GM12878 (cell line): ENCODE measurements around the gene CCNJ. TPM values are rescaled to one million over a fixed set of nuclear protein-coding genes. Genes with fewer than 3 reads are reported as not detected.
A peak's percentile ranks its signal among the peaks of the same experiment; 100 is the strongest.

ENCODE experiments used
- ATAC-seq: fragments of 200-7000 bp; cut with Tn5 transposase; 3 replicates; pipeline ENCODE4 v1.9.1; 2020; ENCODE audit warnings: mild to moderate bottlenecking, moderate library complexity
- BruUV-seq: library from RNA; stranded (reverse); fragments of 400-500 nt; replicated peaks from 2 replicates; lab custom pipeline; 2021; lab: Mats Ljungman, UMichigan
- CTCF ChIA-PET: fragments of 300-600 bp; sonication (Branson Sonifier 250); formaldehyde crosslinking; extraction: SDS; loops from one replicate; lab custom pipeline; 2021; ENCODE audit warnings: inconsistent platforms; lab: Yijun Ruan, JAX
- POLR2A ChIA-PET: fragments of 350-600 bp; formaldehyde crosslinking; extraction: SDS; loops from one replicate; lab custom pipeline; 2021; ENCODE audit warnings: inconsistent platforms; lab: Charles Lee
- RAD21 ChIA-PET: fragments of 300-600 bp; sonication (Branson Sonifier 250); formaldehyde crosslinking; loops from one replicate; lab custom pipeline; 2023; ENCODE audit warnings: antibody characterized with exemption; ENCODE audit not compliant: unreplicated experiment; lab: Charles Lee
- SMC1A ChIA-PET: fragments of 300-600 bp; sonication (Branson Sonifier 250); formaldehyde crosslinking; loops from one replicate; lab custom pipeline; 2023; ENCODE audit not compliant: unreplicated experiment, uncharacterized antibody; lab: Charles Lee
- DNase-seq: peaks from one replicate; pipeline ENCODE4 v3.0.0-alpha.2; 2011; ENCODE audit warnings: low read depth, low spot score
- FAIRE-seq: peaks from 3 replicates; lab custom pipeline; 2011; peaks lifted over from hg19 to GRCh38; lab: Jason Lieb, UNC
- H2AFZ ChIP-seq: 2 replicates; pipeline ENCODE4 v1.6.0; 2011; ENCODE audit warnings: low read depth, low read length, control low read depth; ENCODE audit not compliant: control insufficient read depth
- H3K27ac ChIP-seq: 2 replicates; pipeline ENCODE4 v1.5.1; 2011; ENCODE audit warnings: control low read depth; ENCODE audit not compliant: control insufficient read depth, insufficient read depth
- H3K27me3 ChIP-seq, 2 experiments: replicated peaks in 1 of 2; 2 replicates each; pipeline versions ENCODE4 v1.6.0 to v1.6.1; 2011; ENCODE audit warnings: low read length in 1 of 2; ENCODE audit not compliant: control insufficient read depth in 2 of 2, insufficient read depth in 2 of 2
- H3K36me3 ChIP-seq, 2 experiments: 2 replicates each; pipeline ENCODE4 v1.5.1; 2011; ENCODE audit warnings: low read length in 1 of 2; ENCODE audit not compliant: control insufficient read depth in 2 of 2, insufficient read depth in 2 of 2
- H3K4me1 ChIP-seq: 2 replicates; pipeline ENCODE4 v1.6.1; 2011; ENCODE audit warnings: mild to moderate bottlenecking, low read length, moderate library complexity, mixed read lengths; ENCODE audit not compliant: control insufficient read depth, insufficient read depth
- H3K4me2 ChIP-seq: 2 replicates; pipeline ENCODE4 v1.6.0; 2011; ENCODE audit warnings: control low read depth; ENCODE audit not compliant: control insufficient read depth, insufficient read depth
- H3K4me3 ChIP-seq: fragments of 200-600 bp; sonication (generic); 2 replicates; pipeline ENCODE4 v1.5.1; 2016
- H3K79me2 ChIP-seq: 2 replicates; pipeline ENCODE4 v1.6.0; 2011; ENCODE audit warnings: low read length; ENCODE audit not compliant: control insufficient read depth, insufficient read depth
- H3K9ac ChIP-seq: 2 replicates; pipeline ENCODE4 v1.8.0; 2011; ENCODE audit warnings: low read length, control low read depth, mixed read lengths; ENCODE audit not compliant: control insufficient read depth, insufficient read depth
- H3K9me3 ChIP-seq: replicated peaks from 3 replicates; pipeline ENCODE4 v1.5.1; 2011; ENCODE audit warnings: mild to moderate bottlenecking, low read length; ENCODE audit not compliant: control insufficient read depth, insufficient read depth
- H4K20me1 ChIP-seq: 2 replicates; pipeline ENCODE4 v1.6.0; 2011; ENCODE audit not compliant: control insufficient read depth, insufficient read depth
- SPI1 ChIP-seq: IDR thresholded peaks from 2 replicates; pipeline ENCODE4 v1.6.1; 2011; ENCODE audit warnings: low read depth, mild to moderate bottlenecking, low read length, moderate library complexity, borderline replicate concordance; ENCODE audit not compliant: insufficient read depth
- ZNF274 ChIP-seq: IDR thresholded peaks from one replicate; pipeline ENCODE4 v1.8.0; 2011; ENCODE audit not compliant: insufficient read length, insufficient read depth
- WGBS: methylation state at CpG from one replicate; pipeline ENCODE4 v1.1.6; 2016; ENCODE audit warnings: low lambda C conversion rate; ENCODE audit not compliant: insufficient replicate concordance, insufficient coverage; ENCODE audit errors: missing lambda C conversion rate; 5-methylcytosine and 5-hydroxymethylcytosine counted together
- in situ Hi-C: fragments of 300-500 bp; cut with MboI; formaldehyde crosslinking; loops from 9 replicates; pipeline ENCODE4 v1.14.3; 2018; ENCODE audit warnings: mixed read lengths
- intact Hi-C: fragments of 100-400 bp; cut with micrococcal nuclease; formaldehyde crosslinking; loops from one replicate; pipeline ENCODE4 v1.14.2; 2022; ENCODE audit not compliant: unreplicated experiment
- polyA plus RNA-seq, 11 experiments: library from polyadenylated mRNA; depleted of rRNA in 4 of 11; unstranded in 6 of 11; stranded (reverse) in 5 of 11; fragments of >200 nt; fragmentation: Nextera tagmentation in 4 of 11; fragmentation: Illumina TruSeq in 1 of 11; extraction: Ambion mirVana in 4 of 11; extraction: Trizol in 1 of 11; gene quantifications; 1 replicate in 1 of 11; 2 replicates in 10 of 11; pipeline versions ENCODE4 v1.2.1 to v1.2.3, GENCODE V29; 2011 to 2016; ENCODE audit warnings: inconsistent platforms in 2 of 11, missing spikeins in 2 of 11, low read depth in 1 of 11
- total RNA-seq, 4 experiments: library from RNA; depleted of rRNA in 3 of 4; stranded (reverse); fragments of >200 nt in 3 of 4; fragmentation: Illumina TruSeq in 1 of 4; extraction: Trizol in 1 of 4; gene quantifications; 2 replicates each; pipeline versions ENCODE4 v1.2.1 to v1.2.3, GENCODE V29; 2013 to 2021
- TF ChIP-seq, protein P1 (sequence below): fragments of 450-650 bp; IDR thresholded peaks from 2 replicates; pipeline ENCODE4 v1.6.1; 2016; ENCODE audit warnings: mild to moderate bottlenecking

CCNJ gene
- total and polyA plus RNA-seq, 10 of the 15 experiments (the other 5 are each of a cell fraction or from before 2014, with no cell fraction given) = 0.56 to 8.8 (median 6.6) TPM

GRCh38 chr10:96096958-96097357 is 53.6 kb downstream of the CCNJ start:
- H3K27me3 ChIP-seq = no peaks in the 10 kb centered on the region
- no peaks in the 10 kb centered on the region for H3K4me1 ChIP-seq
- FAIRE-seq (no peak), ATAC-seq (no peak), DNase-seq (no peak)
- 39% methylated on average over 1 of the region's 1 CpG for WGBS
- ChIA-PET POLR2A (no interaction called here), RAD21 (no interaction called here), SMC1A (interaction anchor here (0.6 kb wide), 1 partner anchor 456 kb away, joined by 3 read pairs; no protein-coding TSS in a partner anchor)
- no peak overlapping the region for H3K4me2 ChIP-seq
- H3K9me3 ChIP-seq = no peaks in the 10 kb centered on the region
- no peak overlapping the region for H3K4me3 ChIP-seq
- no TSS peak for BruUV-seq
- TF ChIP-seq SPI1 = 0 out of 2 replicates have a peak, but pooled peaks have one; percentile 14
- no peak for TF ChIP-seq ZNF274
- TF ChIP-seq, all 136 proteins: peak for 1
- Histone ChIP-seq H3K79me2 (no peaks in the 10 kb centered on the region), H3K27ac (no peak overlapping the region), H2AFZ (no peak overlapping the region), H4K20me1 (no peaks in the 10 kb centered on the region), H3K9ac (no peak overlapping the region), H3K36me3 (no peaks in the 10 kb centered on the region)
- CTCF ChIA-PET = interaction anchor here (1.2 kb wide), 1 partner anchor 50 kb away, joined by 3 read pairs; no protein-coding TSS in a partner anchor
- intact Hi-C loops = no loop called here
- in situ Hi-C loops = no loop called here

DNA sequence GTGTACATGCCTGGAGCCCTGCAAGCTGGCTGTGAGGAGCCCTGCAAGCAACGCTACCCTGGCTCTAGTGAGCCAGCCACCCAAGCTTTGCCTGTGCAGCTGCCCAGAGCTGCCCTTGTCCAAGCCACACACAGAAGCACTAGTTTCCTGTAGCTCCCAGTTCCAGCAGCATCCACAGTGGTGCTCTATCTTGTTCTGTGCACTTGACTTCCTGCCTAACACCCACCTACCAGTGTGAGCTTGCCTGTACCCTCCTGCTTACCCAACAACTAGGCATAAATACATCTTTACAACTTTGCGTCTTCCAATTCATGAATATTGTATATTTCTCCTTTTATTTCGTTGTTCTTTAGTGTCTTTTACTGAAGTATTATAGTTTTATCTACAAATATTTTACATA is 54.5 kb downstream of the CCNJ start:
- H3K79me2 ChIP-seq = no peaks in the 10 kb centered on the region
- no peaks in the 10 kb centered on the region for H3K9me3 ChIP-seq
- H3K27me3 ChIP-seq = no peaks in the 10 kb centered on the region
- RAD21 ChIA-PET = no interaction called here
- CTCF ChIA-PET = interaction anchor here (0.5 to 1.3 kb wide), 2 partner anchors 9 to 201 kb away, joined by 3 to 8 read pairs; no protein-coding TSS in a partner anchor
- H3K9ac ChIP-seq = no peak overlapping the region
- in situ Hi-C loops (no loop called here), intact Hi-C loops (no loop called here)
- no TSS peak for BruUV-seq
- FAIRE-seq = no peak
- H3K27ac ChIP-seq = no peak overlapping the region
- DNase-seq = no peak
- no peak overlapping the region for H3K4me2 ChIP-seq
- no peak for ATAC-seq
- 54% methylated on average over 3 of the region's 3 CpGs for WGBS
- H4K20me1 ChIP-seq = no peaks in the 10 kb centered on the region
- no peaks in the 10 kb centered on the region for H3K36me3 ChIP-seq
- no peaks in the 10 kb centered on the region for H3K4me1 ChIP-seq
- H2AFZ ChIP-seq = no peak overlapping the region
- SMC1A ChIA-PET = no interaction called here
- no peak overlapping the region for H3K4me3 ChIP-seq
- TF ChIP-seq, protein P1, sequence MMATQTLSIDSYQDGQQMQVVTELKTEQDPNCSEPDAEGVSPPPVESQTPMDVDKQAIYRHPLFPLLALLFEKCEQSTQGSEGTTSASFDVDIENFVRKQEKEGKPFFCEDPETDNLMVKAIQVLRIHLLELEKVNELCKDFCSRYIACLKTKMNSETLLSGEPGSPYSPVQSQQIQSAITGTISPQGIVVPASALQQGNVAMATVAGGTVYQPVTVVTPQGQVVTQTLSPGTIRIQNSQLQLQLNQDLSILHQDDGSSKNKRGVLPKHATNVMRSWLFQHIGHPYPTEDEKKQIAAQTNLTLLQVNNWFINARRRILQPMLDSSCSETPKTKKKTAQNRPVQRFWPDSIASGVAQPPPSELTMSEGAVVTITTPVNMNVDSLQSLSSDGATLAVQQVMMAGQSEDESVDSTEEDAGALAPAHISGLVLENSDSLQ = no peak
- POLR2A ChIA-PET = no interaction called here
